Spleen (tissue), 7 donors: ENCODE measurements around the gene WFIKKN2.
A peak's percentile ranks its signal among the peaks of the same experiment; 100 is the strongest.

Experiments used
- CTCF ChIP-seq, 11 experiments: fragments of 200-600 bp in 7 of 11; fragments of 450-650 bp in 4 of 11; sonication (generic) in 4 of 11; IDR thresholded peaks in 8 of 11; conservative IDR thresholded peaks in 3 of 11; 1 replicate in 7 of 11; 2 replicates in 4 of 11; pipeline versions ENCODE4 v1.4.0 to v1.8.0; 2016 to 2021; ENCODE audit warnings: antibody characterized with exemption in 11 of 11, inconsistent platforms in 4 of 11, mild to moderate bottlenecking in 1 of 11
- POLR2A ChIP-seq, 3 donors: fragments of 450-650 bp; IDR thresholded peaks; one replicate each; pipeline ENCODE4 v1.5.1; 2017; ENCODE audit warnings: antibody characterized with exemption in 3 of 3, mild to moderate bottlenecking in 1 of 3
- donor health status: DM: no; HTN: no; CAD: no; lungs with moderate emphysema.
- donor health status: DM: no; HTN: no; CAD: no.
- donor health status: DM: no; HTN: no; CAD: no.

- TF ChIP-seq CTCF (IDR thresholded peaks at IDR 0.05 in 8 of 11, conservative IDR thresholded peaks at IDR 0.05 in 3 of 11) (no peak), POLR2A (IDR thresholded peaks at IDR 0.05) (peak; percentile 35 to 88 (median 40))
Observed at GRCh38 chr17:50867363-50868139, 32.2 kb downstream of the WFIKKN2 start.
